HepG2 (cell line): ENCODE results near the gene CACNA1G. TPM values are rescaled to one million over a fixed set of nuclear protein-coding genes. Genes with fewer than 3 reads are reported as not detected.
A peak's percentile ranks its signal among the peaks of the same experiment; 100 is the strongest.

Experiments used
- KDM2A ChIP-seq: sonication (generic); formaldehyde crosslinking; IDR thresholded peaks from 2 replicates; pipeline ENCODE4 v1.4.0; 2020; ENCODE audit warnings: low read depth, missing genetic modification reagents, borderline replicate concordance
- MXD4 ChIP-seq: IDR thresholded peaks from 2 replicates; pipeline ENCODE4 v1.6.1; 2016; ENCODE audit warnings: mild to moderate bottlenecking, missing biosample characterization, missing genetic modification reagents
- PHF8 ChIP-seq: sonication (generic); formaldehyde crosslinking; IDR thresholded peaks from 2 replicates; pipeline ENCODE4 v1.5.0; 2020; ENCODE audit warnings: missing genetic modification reagents
- PITX1 ChIP-seq: sonication (generic); formaldehyde crosslinking; IDR thresholded peaks from 2 replicates; pipeline ENCODE4 v1.5.1; 2020; ENCODE audit warnings: mild to moderate bottlenecking, missing genetic modification reagents
- RBFOX2 ChIP-seq: fragments of 200-400 bp; formaldehyde crosslinking; IDR thresholded peaks from 2 replicates; pipeline ENCODE4 v1.6.1; 2017; ENCODE audit warnings: low read depth, mild to moderate bottlenecking, low read length
- SMC3 ChIP-seq: IDR thresholded peaks from 2 replicates; pipeline ENCODE4 v1.6.1; 2011; ENCODE audit warnings: low read length, improper control_type of control experiment
- SPEN ChIP-seq: sonication (generic); formaldehyde crosslinking; IDR thresholded peaks from 2 replicates; pipeline ENCODE4 v1.5.1; 2020; ENCODE audit warnings: low read depth, mild to moderate bottlenecking, missing genetic modification reagents
- STAG1 ChIP-seq: sonication (generic); formaldehyde crosslinking; IDR thresholded peaks from 2 replicates; pipeline ENCODE4 v1.4.0; 2020; ENCODE audit warnings: missing genetic modification reagents
- ZNF20 ChIP-seq: sonication (generic); formaldehyde crosslinking; IDR thresholded peaks from 2 replicates; pipeline ENCODE4 v1.4.0; 2020; ENCODE audit warnings: mild to moderate bottlenecking, moderate library complexity, missing genetic modification reagents
- ZNF263 ChIP-seq: sonication (generic); formaldehyde crosslinking; IDR thresholded peaks from 2 replicates; pipeline ENCODE4 v1.4.0; 2020; ENCODE audit warnings: missing genetic modification reagents
- ZNF557 ChIP-seq: sonication (generic); formaldehyde crosslinking; IDR thresholded peaks from 2 replicates; pipeline ENCODE4 v1.4.0; 2020; ENCODE audit warnings: missing genetic modification reagents
- ZNF570 ChIP-seq: sonication (generic); formaldehyde crosslinking; IDR thresholded peaks from 2 replicates; pipeline ENCODE4 v1.4.0; 2020; ENCODE audit warnings: mild to moderate bottlenecking, missing genetic modification reagents, borderline replicate concordance
- polyA plus RNA-seq, 8 experiments: library from polyadenylated mRNA; depleted of rRNA in 3 of 8; stranded (reverse) in 7 of 8; unstranded in 1 of 8; fragments of >200 nt; fragmentation: Illumina TruSeq in 4 of 8; extraction: Trizol in 4 of 8; gene quantifications; 2 replicates each; pipeline versions ENCODE4 v1.2.1 to v1.2.3, GENCODE V29; 2011 to 2016; ENCODE audit warnings: low read depth in 4 of 8, missing spikeins in 1 of 8, mixed read lengths in 1 of 8; ENCODE audit not compliant: insufficient read depth in 1 of 8
- total RNA-seq, 5 experiments: library from RNA; depleted of rRNA; stranded (reverse); fragments of >200 nt; fragmentation: Illumina TruSeq; extraction: Trizol; gene quantifications; 2 replicates each; pipeline ENCODE4 v1.2.3, GENCODE V29; 2016; ENCODE audit warnings: low read depth in 1 of 5
- TF ChIP-seq, protein P1 (sequence below): sonication (generic); formaldehyde crosslinking; IDR thresholded peaks from 2 replicates; pipeline ENCODE4 v1.4.0; 2020; ENCODE audit warnings: missing genetic modification reagents, mild to moderate bottlenecking, borderline replicate concordance
- TF ChIP-seq, protein P2 (sequence below): IDR thresholded peaks from 2 replicates; pipeline ENCODE4 v1.4.0; 2020; ENCODE audit warnings: mild to moderate bottlenecking, missing genetic modification reagents
- TF ChIP-seq, protein P3 (sequence below): sonication (generic); formaldehyde crosslinking; IDR thresholded peaks from 2 replicates; pipeline ENCODE4 v1.4.0; 2020; ENCODE audit warnings: missing genetic modification reagents, borderline replicate concordance

CACNA1G gene
- total and polyA plus RNA-seq, 2 of the 13 experiments (the other 11 are each of a cell fraction or from before 2014, with no cell fraction given), result 0.02 TPM; not detected in 1

DNA sequence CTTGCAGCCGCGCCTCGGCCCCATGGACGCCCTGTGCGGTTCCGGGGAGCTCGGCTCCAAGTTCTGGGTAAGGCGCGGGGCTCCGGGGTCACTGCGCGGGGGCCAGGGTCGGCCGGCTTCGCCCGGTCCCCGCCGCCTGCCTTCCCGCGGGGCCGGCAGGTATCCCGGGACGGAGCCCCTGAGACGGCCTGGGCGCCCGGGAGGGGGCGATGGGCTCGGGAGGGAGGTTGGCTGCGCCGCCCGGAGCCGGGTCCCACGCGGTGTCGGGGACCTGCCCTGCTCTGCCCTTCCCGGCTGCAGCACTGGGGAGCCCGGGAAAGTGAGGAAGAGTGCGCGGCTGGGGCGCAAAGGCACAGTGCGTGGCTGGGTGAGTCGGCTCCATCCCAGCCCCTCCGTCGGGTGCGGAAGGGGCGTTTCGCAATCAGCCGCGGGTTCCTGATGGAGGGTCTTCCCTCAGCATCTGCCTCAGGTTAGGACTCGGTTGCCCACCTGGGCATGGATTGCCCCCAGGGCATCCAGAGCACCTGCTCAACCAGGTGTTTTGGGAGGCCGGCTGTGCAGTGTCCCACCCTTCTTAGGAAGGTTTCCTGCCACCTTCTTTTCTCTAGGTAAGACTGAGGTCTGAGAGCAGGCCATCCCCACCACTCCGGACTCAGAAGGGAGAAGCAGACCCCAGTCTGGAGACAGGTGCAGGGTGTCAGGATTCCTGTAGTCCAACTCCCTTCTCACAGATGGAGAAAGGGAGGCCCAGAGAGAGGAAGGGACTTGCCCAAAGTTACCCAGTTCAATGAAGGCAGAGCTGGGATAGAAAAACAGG lies 74.6 kb downstream of the CACNA1G start (continued):
- no peak for TF ChIP-seq ZNF557 (CRISPR knock-in tag)
- no peak for TF ChIP-seq STAG1
- no peak for TF ChIP-seq KDM2A (CRISPR knock-in tag)
- peak; percentile 89 for TF ChIP-seq RBFOX2
- TF ChIP-seq, protein P1, sequence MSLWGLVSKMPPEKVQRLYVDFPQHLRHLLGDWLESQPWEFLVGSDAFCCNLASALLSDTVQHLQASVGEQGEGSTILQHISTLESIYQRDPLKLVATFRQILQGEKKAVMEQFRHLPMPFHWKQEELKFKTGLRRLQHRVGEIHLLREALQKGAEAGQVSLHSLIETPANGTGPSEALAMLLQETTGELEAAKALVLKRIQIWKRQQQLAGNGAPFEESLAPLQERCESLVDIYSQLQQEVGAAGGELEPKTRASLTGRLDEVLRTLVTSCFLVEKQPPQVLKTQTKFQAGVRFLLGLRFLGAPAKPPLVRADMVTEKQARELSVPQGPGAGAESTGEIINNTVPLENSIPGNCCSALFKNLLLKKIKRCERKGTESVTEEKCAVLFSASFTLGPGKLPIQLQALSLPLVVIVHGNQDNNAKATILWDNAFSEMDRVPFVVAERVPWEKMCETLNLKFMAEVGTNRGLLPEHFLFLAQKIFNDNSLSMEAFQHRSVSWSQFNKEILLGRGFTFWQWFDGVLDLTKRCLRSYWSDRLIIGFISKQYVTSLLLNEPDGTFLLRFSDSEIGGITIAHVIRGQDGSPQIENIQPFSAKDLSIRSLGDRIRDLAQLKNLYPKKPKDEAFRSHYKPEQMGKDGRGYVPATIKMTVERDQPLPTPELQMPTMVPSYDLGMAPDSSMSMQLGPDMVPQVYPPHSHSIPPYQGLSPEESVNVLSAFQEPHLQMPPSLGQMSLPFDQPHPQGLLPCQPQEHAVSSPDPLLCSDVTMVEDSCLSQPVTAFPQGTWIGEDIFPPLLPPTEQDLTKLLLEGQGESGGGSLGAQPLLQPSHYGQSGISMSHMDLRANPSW, result no peak
- 0 out of 2 replicates have a peak, but pooled peaks have one; percentile 71 for TF ChIP-seq ZNF570 (CRISPR knock-in tag)
- TF ChIP-seq, protein P2, sequence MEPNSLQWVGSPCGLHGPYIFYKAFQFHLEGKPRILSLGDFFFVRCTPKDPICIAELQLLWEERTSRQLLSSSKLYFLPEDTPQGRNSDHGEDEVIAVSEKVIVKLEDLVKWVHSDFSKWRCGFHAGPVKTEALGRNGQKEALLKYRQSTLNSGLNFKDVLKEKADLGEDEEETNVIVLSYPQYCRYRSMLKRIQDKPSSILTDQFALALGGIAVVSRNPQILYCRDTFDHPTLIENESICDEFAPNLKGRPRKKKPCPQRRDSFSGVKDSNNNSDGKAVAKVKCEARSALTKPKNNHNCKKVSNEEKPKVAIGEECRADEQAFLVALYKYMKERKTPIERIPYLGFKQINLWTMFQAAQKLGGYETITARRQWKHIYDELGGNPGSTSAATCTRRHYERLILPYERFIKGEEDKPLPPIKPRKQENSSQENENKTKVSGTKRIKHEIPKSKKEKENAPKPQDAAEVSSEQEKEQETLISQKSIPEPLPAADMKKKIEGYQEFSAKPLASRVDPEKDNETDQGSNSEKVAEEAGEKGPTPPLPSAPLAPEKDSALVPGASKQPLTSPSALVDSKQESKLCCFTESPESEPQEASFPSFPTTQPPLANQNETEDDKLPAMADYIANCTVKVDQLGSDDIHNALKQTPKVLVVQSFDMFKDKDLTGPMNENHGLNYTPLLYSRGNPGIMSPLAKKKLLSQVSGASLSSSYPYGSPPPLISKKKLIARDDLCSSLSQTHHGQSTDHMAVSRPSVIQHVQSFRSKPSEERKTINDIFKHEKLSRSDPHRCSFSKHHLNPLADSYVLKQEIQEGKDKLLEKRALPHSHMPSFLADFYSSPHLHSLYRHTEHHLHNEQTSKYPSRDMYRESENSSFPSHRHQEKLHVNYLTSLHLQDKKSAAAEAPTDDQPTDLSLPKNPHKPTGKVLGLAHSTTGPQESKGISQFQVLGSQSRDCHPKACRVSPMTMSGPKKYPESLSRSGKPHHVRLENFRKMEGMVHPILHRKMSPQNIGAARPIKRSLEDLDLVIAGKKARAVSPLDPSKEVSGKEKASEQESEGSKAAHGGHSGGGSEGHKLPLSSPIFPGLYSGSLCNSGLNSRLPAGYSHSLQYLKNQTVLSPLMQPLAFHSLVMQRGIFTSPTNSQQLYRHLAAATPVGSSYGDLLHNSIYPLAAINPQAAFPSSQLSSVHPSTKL (CRISPR knock-in tag), result no peak
- TF ChIP-seq ZNF20 (CRISPR knock-in tag), result no peak
- TF ChIP-seq PITX1 (CRISPR knock-in tag), result no peak
- no peak for TF ChIP-seq MXD4
- peak; percentile 3; the same call in 1 of the 2 replicates for TF ChIP-seq PHF8
- TF ChIP-seq SMC3, result no peak
- TF ChIP-seq, protein P3, sequence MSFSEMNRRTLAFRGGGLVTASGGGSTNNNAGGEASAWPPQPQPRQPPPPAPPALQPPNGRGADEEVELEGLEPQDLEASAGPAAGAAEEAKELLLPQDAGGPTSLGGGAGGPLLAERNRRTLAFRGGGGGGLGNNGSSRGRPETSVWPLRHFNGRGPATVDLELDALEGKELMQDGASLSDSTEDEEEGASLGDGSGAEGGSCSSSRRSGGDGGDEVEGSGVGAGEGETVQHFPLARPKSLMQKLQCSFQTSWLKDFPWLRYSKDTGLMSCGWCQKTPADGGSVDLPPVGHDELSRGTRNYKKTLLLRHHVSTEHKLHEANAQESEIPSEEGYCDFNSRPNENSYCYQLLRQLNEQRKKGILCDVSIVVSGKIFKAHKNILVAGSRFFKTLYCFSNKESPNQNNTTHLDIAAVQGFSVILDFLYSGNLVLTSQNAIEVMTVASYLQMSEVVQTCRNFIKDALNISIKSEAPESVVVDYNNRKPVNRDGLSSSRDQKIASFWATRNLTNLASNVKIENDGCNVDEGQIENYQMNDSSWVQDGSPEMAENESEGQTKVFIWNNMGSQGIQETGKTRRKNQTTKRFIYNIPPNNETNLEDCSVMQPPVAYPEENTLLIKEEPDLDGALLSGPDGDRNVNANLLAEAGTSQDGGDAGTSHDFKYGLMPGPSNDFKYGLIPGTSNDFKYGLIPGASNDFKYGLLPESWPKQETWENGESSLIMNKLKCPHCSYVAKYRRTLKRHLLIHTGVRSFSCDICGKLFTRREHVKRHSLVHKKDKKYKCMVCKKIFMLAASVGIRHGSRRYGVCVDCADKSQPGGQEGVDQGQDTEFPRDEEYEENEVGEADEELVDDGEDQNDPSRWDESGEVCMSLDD (CRISPR knock-in tag), result no peak
- 0 out of 2 replicates have a peak, but pooled peaks have one; percentile 8 for TF ChIP-seq SPEN
- no peak; the same call in 1 of the 2 replicates for TF ChIP-seq ZNF263 (CRISPR knock-in tag)
